ENCODE measurements around the gene CDCA8.

Gene CDCA8

DNA sequence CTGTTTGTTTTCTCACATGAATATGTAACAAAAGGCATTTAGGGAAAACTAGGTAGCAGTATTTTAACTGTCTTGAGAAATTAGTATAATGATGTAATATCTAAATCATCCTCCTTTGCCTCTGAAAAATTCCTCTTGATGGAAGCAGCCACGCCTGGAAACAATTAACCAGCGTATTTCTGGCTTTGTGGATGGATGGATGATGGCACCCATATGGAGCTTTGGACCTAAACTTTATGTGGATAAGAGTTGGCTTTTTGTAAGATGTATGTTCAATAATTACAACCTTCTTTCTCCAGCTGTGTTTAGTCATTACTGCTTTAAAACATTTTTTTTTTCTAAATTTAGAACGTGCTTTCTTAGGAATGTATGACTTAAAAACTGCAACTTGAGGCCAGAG is 12.7 kb downstream of the CDCA8 start:
- no peak overlapping the region for H3K27ac ChIP-seq (ENCODE audit: low read depth, low read length, poor library complexity, severe bottlenecking)
- no peaks in the 10 kb centered on the region for H3K4me1 ChIP-seq (ENCODE audit: insufficient read depth, low read length, severe bottlenecking)
- no peaks in the 10 kb centered on the region for H4K20me1 ChIP-seq (ENCODE audit: insufficient read depth, low read length)
- H2AFZ ChIP-seq (ENCODE audit: low read length), result no peak overlapping the region
- no peaks in the 10 kb centered on the region for H3K27me3 ChIP-seq (ENCODE audit: insufficient read depth, low read length)
- H3K79me2 ChIP-seq (ENCODE audit: insufficient read depth, low read length), result no peaks in the 10 kb centered on the region
- H3K9me3 ChIP-seq (ENCODE audit: low read length), result no peaks in the 10 kb centered on the region
- H3K9me2 ChIP-seq (ENCODE audit: low read depth, low read length), result no peaks in the 10 kb centered on the region
- TF ChIP-seq, protein P1, sequence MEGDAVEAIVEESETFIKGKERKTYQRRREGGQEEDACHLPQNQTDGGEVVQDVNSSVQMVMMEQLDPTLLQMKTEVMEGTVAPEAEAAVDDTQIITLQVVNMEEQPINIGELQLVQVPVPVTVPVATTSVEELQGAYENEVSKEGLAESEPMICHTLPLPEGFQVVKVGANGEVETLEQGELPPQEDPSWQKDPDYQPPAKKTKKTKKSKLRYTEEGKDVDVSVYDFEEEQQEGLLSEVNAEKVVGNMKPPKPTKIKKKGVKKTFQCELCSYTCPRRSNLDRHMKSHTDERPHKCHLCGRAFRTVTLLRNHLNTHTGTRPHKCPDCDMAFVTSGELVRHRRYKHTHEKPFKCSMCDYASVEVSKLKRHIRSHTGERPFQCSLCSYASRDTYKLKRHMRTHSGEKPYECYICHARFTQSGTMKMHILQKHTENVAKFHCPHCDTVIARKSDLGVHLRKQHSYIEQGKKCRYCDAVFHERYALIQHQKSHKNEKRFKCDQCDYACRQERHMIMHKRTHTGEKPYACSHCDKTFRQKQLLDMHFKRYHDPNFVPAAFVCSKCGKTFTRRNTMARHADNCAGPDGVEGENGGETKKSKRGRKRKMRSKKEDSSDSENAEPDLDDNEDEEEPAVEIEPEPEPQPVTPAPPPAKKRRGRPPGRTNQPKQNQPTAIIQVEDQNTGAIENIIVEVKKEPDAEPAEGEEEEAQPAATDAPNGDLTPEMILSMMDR (IDR thresholded peaks at IDR 0.05; ENCODE audit: low read length), result no peak
- TF ChIP-seq EZH2 (IDR thresholded peaks at IDR 0.05; ENCODE audit: borderline replicate concordance, low read length), result no peak
- no peak overlapping the region for H3K4me3 ChIP-seq (ENCODE audit: low read depth, low read length, poor library complexity, severe bottlenecking)
- H3K36me3 ChIP-seq (ENCODE audit: insufficient read depth, low read length), result peaks cover 94% of the 10 kb centered on the region
- H3K4me2 ChIP-seq (ENCODE audit: low read length), result no peak overlapping the region
- no peak overlapping the region for H3K9ac ChIP-seq (ENCODE audit: low read length)
- no peaks in the 10 kb centered on the region for H3F3A ChIP-seq (ENCODE audit: insufficient read depth, low read length)

DNA sequence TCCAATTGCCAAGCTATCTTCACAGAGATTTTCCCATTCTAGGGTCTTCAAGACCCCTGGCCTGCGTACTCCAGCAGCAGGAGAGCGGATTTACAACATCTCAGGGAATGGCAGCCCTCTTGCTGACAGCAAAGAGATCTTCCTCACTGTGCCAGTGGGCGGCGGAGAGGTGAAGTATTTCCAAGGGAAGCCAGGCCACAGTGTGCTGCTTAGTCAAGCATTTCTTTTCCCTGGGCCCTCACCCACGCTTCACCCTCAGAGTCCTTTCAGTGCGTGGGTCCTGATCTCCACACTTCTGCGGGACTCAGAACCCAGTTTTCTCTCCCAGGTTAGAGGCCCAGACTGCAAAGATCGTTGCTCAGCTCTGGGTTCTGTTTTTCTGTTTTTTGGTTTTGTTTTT is 13.1 kb downstream of the CDCA8 start:
- Histone ChIP-seq H3K27ac (ENCODE audit: low read depth, low read length, poor library complexity, severe bottlenecking) (no peak overlapping the region), H3K9me2 (ENCODE audit: low read depth, low read length) (no peaks in the 10 kb centered on the region)
- TF ChIP-seq, protein P1 (IDR thresholded peaks at IDR 0.05; ENCODE audit: low read length), result no peak
- no peak for TF ChIP-seq EZH2 (IDR thresholded peaks at IDR 0.05; ENCODE audit: borderline replicate concordance, low read length)

DNA sequence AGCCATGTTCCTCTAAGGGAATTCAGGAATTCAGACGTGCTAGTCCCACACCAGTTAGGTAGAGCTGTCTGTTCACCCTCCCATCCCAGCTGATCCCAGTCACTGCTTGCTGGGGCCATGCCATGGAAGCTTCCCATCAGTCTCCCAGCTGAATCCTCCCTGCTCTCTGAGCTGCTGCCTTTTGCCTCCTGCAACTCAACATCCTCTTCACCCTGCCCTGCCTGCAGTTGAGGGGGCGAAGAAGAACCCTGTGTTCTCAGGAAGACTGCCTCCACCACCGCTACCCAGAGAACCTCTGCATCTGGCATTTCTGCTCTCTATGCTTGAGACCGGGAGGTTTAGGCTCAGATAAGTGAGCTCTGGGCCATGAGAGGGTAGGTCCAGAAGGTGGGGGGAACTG is 16.2 kb downstream of the CDCA8 start:
- H3K4me1 ChIP-seq (ENCODE audit: insufficient read depth, low read length, severe bottlenecking), result no peaks in the 10 kb centered on the region
- H3K9me3 ChIP-seq (ENCODE audit: low read length), result no peaks in the 10 kb centered on the region
- no peak overlapping the region for H3K9ac ChIP-seq (ENCODE audit: low read length)
- H3K9me2 ChIP-seq (ENCODE audit: low read depth, low read length), result no peaks in the 10 kb centered on the region
- TF ChIP-seq, protein P1 (IDR thresholded peaks at IDR 0.05; ENCODE audit: low read length), result no peak
- no peak for TF ChIP-seq EZH2 (IDR thresholded peaks at IDR 0.05; ENCODE audit: borderline replicate concordance, low read length)
- no peaks in the 10 kb centered on the region for H3F3A ChIP-seq (ENCODE audit: insufficient read depth, low read length)
- H3K36me3 ChIP-seq (ENCODE audit: insufficient read depth, low read length), result peaks cover 72% of the 10 kb centered on the region
- H3K79me2 ChIP-seq (ENCODE audit: insufficient read depth, low read length), result no peaks in the 10 kb centered on the region
- H3K4me2 ChIP-seq (ENCODE audit: low read length), result no peak overlapping the region
- no peaks in the 10 kb centered on the region for H3K27me3 ChIP-seq (ENCODE audit: insufficient read depth, low read length)
- no peak overlapping the region for H2AFZ ChIP-seq (ENCODE audit: low read length)
- H4K20me1 ChIP-seq (ENCODE audit: insufficient read depth, low read length), result no peaks in the 10 kb centered on the region
- H3K27ac ChIP-seq (ENCODE audit: low read depth, low read length, poor library complexity, severe bottlenecking), result no peak overlapping the region
- no peak overlapping the region for H3K4me3 ChIP-seq (ENCODE audit: low read depth, low read length, poor library complexity, severe bottlenecking)

More for the DNA sequence above, 13.1 kb downstream of the CDCA8 start:
- no peaks in the 10 kb centered on the region for H3K27me3 ChIP-seq (ENCODE audit: insufficient read depth, low read length)
- H3K9me3 ChIP-seq (ENCODE audit: low read length), result no peaks in the 10 kb centered on the region
- H2AFZ ChIP-seq (ENCODE audit: low read length), result no peak overlapping the region
- H3K9ac ChIP-seq (ENCODE audit: low read length), result no peak overlapping the region
- H3K4me1 ChIP-seq (ENCODE audit: insufficient read depth, low read length, severe bottlenecking), result no peaks in the 10 kb centered on the region
- no peaks in the 10 kb centered on the region for H3K79me2 ChIP-seq (ENCODE audit: insufficient read depth, low read length)
- no peak overlapping the region for H3K4me2 ChIP-seq (ENCODE audit: low read length)
- H4K20me1 ChIP-seq (ENCODE audit: insufficient read depth, low read length), result no peaks in the 10 kb centered on the region
- no peaks in the 10 kb centered on the region for H3F3A ChIP-seq (ENCODE audit: insufficient read depth, low read length)
- no peak overlapping the region for H3K4me3 ChIP-seq (ENCODE audit: low read depth, low read length, poor library complexity, severe bottlenecking)
- peaks cover 94% of the 10 kb centered on the region for H3K36me3 ChIP-seq (ENCODE audit: insufficient read depth, low read length)

All from OCI-LY1 (cell line).